GM10266 (cell line): ENCODE data around the gene RNF125.
"Not testable (repeated sequence)": the region's sequence is repeated elsewhere in the genome, so short reads cannot be mapped to it uniquely, and the experiment has no call there.

Experiments
- DNase-seq: peaks from one replicate; pipeline ENCODE4 v3.0.0; 2012; ENCODE audit errors: extremely low spot score
- TF ChIP-seq, protein P1 (sequence below): IDR thresholded peaks from 2 replicates; pipeline ENCODE4 v1.5.1; 2012; ENCODE audit warnings: mild to moderate bottlenecking, low read depth; ENCODE audit not compliant: control insufficient read depth, insufficient read depth; ENCODE audit errors: missing control alignments

The RNF125 gene

DNA sequence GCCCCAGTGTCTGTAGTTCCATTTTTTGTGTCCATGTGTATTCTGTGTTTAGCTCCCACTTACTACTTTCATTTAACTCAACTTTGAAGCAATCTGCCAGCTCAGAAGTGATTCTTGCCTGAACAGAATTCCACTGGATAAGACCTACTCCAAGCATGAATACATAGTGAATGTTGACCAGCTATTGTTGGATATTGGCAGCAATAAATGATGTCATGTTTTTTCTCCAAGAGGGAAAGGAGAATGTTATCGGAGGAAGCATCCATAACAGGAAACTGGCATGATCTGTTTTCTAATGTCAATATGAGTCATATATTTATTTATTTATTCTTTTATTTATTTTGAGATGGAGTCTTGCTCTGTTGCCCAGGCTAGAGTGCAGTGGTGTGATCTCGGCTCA is 38.9 kb upstream of the RNF125 start:
- TF ChIP-seq, protein P1, sequence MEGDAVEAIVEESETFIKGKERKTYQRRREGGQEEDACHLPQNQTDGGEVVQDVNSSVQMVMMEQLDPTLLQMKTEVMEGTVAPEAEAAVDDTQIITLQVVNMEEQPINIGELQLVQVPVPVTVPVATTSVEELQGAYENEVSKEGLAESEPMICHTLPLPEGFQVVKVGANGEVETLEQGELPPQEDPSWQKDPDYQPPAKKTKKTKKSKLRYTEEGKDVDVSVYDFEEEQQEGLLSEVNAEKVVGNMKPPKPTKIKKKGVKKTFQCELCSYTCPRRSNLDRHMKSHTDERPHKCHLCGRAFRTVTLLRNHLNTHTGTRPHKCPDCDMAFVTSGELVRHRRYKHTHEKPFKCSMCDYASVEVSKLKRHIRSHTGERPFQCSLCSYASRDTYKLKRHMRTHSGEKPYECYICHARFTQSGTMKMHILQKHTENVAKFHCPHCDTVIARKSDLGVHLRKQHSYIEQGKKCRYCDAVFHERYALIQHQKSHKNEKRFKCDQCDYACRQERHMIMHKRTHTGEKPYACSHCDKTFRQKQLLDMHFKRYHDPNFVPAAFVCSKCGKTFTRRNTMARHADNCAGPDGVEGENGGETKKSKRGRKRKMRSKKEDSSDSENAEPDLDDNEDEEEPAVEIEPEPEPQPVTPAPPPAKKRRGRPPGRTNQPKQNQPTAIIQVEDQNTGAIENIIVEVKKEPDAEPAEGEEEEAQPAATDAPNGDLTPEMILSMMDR, result no peak
- no peak for DNase-seq

DNA sequence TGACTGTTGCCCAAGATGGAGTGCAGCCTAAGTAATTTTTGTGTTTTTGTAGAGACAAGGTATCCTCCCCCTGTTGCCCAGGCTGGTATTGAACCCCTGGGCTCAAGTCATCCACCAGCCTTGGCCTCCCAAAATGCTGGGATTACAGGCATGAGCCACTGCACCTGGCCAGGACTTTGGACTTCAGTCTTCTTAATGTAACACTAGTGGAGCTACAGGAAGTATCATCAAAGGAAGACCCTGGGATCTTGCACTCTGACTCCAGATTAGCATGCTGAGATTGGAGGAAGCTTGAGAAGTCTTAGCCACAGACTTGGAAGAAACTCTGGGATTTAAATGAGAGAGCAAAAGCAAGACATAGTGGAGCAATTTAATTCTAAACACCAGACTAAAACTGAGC is 37.8 kb upstream of the RNF125 start:
- no peak for DNase-seq
- TF ChIP-seq, protein P1, result no peak

DNA sequence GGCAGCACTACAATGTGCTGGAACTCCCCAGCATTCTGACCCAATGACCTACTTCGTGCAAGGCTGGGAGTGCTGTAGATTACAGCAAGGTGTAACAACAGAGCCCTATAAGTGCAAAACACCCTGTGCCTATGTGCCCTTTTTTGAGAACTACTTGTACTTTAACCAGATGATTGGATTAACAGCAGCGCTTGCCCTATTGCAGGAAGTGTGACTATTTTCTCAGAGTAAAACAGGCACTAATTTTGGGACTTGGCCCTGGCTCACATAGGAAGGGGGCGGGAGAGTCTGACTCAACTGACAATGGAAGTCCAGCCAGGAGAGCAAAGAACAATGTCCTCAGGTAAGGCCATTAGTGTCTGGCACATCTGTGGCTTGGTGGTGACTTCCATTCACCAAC is 35.6 kb upstream of the RNF125 start:
- TF ChIP-seq, protein P1, result no peak
- no peak for DNase-seq

DNA sequence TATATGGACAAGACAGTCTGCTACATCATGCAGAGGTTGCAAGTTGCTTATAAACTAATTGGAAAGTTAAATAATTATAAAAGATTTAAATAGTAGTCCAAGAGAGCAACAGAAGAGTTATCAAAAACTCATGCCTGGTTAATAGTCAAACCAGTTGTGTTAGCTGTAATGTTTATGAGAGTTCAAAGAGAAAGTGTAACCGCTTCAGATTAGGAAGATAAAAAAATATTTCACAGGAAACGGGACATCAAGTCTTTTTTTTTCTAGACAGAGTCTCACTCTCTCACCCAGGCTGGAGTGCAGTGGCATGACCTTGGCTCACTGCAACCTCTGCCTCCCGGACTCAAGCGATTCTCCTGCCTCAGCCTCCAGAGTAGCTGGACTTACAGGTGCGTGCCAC is 34.6 kb upstream of the RNF125 start:
- TF ChIP-seq, protein P1, result no peak
- no peak for DNase-seq

DNA sequence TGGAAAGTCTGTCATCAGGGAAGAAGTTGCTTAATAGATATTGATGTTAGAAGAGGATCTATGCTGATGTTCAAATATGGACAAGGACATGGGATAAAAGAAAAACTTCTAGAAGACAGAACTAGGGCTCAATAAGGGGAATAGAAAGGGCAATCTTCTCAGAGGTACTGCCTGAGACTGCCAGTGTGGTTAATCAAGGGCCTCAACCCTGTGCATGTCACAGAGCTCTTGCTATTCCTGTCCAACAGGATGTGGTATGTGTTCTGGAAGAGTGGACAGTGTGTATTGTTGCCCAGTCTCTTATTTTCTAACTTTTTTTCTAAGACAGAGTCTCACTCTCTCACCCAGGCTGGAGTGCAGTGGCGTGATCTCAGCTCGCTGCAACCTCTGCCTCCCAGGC is 27.8 kb upstream of the RNF125 start:
- peak; percentile 44 for DNase-seq
- TF ChIP-seq, protein P1, result no peak

DNA sequence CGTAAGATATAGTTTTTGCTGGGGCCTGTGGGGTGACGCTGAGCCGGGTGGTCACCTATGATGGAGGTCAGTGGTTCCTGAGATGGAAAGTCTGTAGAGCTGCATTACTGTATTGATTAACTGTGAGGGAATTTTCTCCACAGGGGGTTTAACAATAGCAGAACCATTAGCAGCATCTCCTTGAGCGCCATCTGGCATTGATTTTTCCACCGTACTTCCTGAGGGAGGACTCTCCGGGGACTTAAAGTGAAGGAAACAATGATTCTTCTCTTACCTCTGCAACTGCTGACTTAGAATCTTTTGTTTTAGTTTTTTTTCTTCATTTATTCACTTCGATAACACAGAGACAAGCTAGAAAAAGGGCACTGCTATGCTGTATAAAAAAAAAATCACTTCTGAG is 22.6 kb upstream of the RNF125 start:
- no peak for DNase-seq
- TF ChIP-seq, protein P1, result no peak

DNA sequence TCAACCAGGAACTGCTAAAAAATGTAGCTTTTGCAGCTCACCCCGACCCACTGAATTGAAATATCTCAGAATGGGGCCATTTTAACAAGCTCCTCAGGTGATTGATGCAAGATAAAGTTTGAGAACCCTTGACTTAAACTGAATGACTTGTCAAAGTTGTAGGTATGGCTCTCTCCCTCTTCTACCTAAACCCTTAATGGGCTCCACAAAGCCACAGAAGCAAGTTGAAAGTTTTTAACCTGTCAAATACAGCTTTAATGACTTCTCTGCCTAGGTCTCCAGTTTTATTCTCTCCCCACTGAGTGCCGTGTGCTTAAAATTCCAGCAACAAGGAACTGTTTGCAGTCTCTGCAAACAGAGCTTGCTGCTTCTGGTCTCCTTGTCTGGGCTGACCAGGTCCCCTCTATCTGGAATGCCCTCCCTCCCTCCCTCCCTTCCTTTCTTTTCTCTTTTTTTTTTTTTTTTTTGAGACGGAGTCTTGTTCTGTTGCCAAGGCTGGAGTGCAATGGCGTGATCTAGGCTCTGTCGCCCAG is 19.7 kb upstream of the RNF125 start:
- TF ChIP-seq, protein P1, result no peak
- DNase-seq, result no peak

DNA sequence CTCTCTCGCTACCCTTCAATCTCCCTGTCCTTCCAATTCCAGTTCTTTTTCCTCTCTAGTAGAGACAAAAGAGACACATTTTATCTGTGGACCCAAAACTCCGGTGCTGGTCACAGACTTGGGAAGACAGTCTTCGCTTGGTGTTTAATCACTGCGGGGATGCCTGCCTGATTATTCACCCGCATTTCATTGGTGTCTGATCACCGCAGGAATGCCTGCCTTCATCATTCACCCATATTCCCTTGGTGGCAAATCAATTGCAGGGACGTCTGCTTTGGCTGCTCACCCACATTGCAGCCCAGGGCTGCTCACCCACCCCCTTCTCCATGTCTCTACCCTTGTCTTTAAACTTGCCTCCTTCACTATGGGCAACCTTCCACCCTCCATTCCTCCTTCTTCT is 17.5 kb upstream of the RNF125 start:
- not testable (repeated sequence) for DNase-seq

DNA sequence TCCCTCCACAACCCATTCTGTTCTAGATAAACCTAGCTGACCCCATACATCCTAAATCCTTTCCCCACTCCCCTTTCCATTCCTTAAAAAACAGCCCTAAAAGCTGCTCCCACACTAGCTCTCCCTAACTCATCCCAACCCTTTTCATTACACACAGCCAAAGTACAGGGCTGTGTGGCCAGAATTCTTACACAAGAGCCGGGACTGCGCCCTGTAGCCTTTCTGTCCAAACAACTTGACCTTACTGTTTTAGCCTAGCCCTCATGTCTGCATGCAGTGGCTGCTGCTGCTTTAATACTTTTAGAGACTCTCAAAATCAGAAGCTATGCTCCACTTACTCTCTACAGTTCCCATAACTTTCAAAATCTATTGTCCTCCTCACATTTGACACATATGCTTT is 14.8 kb upstream of the RNF125 start:
- DNase-seq, result not testable (repeated sequence)
